HEK293 (cell line): ENCODE data around the gene SPPL2B.
"Not testable (repeated sequence)": the region's sequence is repeated elsewhere in the genome, so short reads cannot be mapped to it uniquely, and the experiment has no call there.

Experiments
- CTCF ChIA-PET: fragments of 350-600 bp; formaldehyde crosslinking; extraction: SDS; loops from one replicate; lab custom pipeline; 2021; ENCODE audit warnings: antibody characterized with exemption; lab: Yijun Ruan, JAX
- POLR2A ChIA-PET: fragments of 300-600 bp; formaldehyde crosslinking; extraction: SDS; loops from one replicate; lab custom pipeline; 2020; ENCODE audit warnings: antibody characterized with exemption, inconsistent platforms; lab: Yijun Ruan, JAX
- H3K27ac ChIP-seq: fragments of 200-500 bp; sonication (Bioruptor generic); 2 replicates; pipeline ENCODE4 v1.5.1; 2014; ENCODE audit warnings: low read depth, low read length, control low read depth, inconsistent platforms; ENCODE audit errors: extremely low read depth
- H3K36me3 ChIP-seq, 2 experiments: fragments of 200-500 bp in 1 of 2; sonication (Bioruptor generic) in 1 of 2; 1 replicate in 1 of 2; 2 replicates in 1 of 2; pipeline ENCODE4 v1.5.1; 2014 to 2017; ENCODE audit warnings: inconsistent platforms in 2 of 2, low read length in 2 of 2; ENCODE audit not compliant: control insufficient read depth in 2 of 2, insufficient read depth in 1 of 2
- H3K4me1 ChIP-seq: fragments of 200-500 bp; sonication (Bioruptor generic); 2 replicates; pipeline ENCODE4 v1.5.1; 2014; ENCODE audit warnings: mild to moderate bottlenecking, low read length, inconsistent platforms; ENCODE audit not compliant: control insufficient read depth, insufficient read depth
- H3K4me3 ChIP-seq: 2 replicates; pipeline ENCODE4 v1.5.1; 2011; ENCODE audit warnings: low read depth, mild to moderate bottlenecking, control low read depth, low read length, moderate library complexity
- H3K9me3 ChIP-seq: fragments of 200-500 bp; sonication (Bioruptor generic); 2 replicates; pipeline ENCODE4 v1.5.1; 2014; ENCODE audit warnings: low read depth, low read length, inconsistent platforms; ENCODE audit not compliant: control insufficient read depth, insufficient read depth
- GLIS1 ChIP-seq: fragments of 450-650 bp; formaldehyde crosslinking; IDR thresholded peaks from 2 replicates; pipeline ENCODE4 v1.5.1; 2016; ENCODE audit warnings: missing biosample characterization, missing genetic modification characterization
- KLF1 ChIP-seq: fragments of 450-650 bp; formaldehyde crosslinking; IDR thresholded peaks from 2 replicates; pipeline ENCODE4 v1.5.1; 2016; ENCODE audit warnings: missing biosample characterization, missing genetic modification characterization
- KLF9 ChIP-seq: fragments of 450-650 bp; formaldehyde crosslinking; IDR thresholded peaks from 2 replicates; pipeline ENCODE4 v1.5.1; 2016; ENCODE audit warnings: missing biosample characterization, missing genetic modification characterization, low read depth
- MEIS1 ChIP-seq: sonication (generic); formaldehyde crosslinking; IDR thresholded peaks from 2 replicates; pipeline ENCODE4 v1.8.1; 2022; ENCODE audit warnings: missing genetic modification reagents, mild to moderate bottlenecking, borderline replicate concordance
- PRDM1 ChIP-seq: fragments of 450-650 bp; formaldehyde crosslinking; IDR thresholded peaks from 2 replicates; pipeline ENCODE4; 2016; ENCODE audit warnings: missing biosample characterization, missing genetic modification characterization
- ZBTB48 ChIP-seq: fragments of 450-650 bp; formaldehyde crosslinking; IDR thresholded peaks from 2 replicates; pipeline ENCODE4 v1.5.1; 2016; ENCODE audit warnings: missing biosample characterization, missing genetic modification characterization
- ZNF10 ChIP-seq: fragments of 450-650 bp; formaldehyde crosslinking; IDR thresholded peaks from 2 replicates; pipeline ENCODE4 v1.5.1; 2017; ENCODE audit warnings: missing biosample characterization, missing genetic modification characterization
- ZNF2 ChIP-seq: fragments of 450-650 bp; formaldehyde crosslinking; IDR thresholded peaks from 2 replicates; pipeline ENCODE4 v1.5.1; 2016; ENCODE audit warnings: missing biosample characterization, missing genetic modification characterization
- ZNF223 ChIP-seq: fragments of 450-650 bp; formaldehyde crosslinking; IDR thresholded peaks from 2 replicates; pipeline ENCODE4 v1.5.1; 2016; ENCODE audit warnings: missing biosample characterization, missing genetic modification characterization
- ZNF239 ChIP-seq: fragments of 450-650 bp; formaldehyde crosslinking; IDR thresholded peaks from 2 replicates; pipeline ENCODE4 v1.5.1; 2016; ENCODE audit warnings: missing biosample characterization, missing genetic modification characterization
- ZNF266 ChIP-seq: fragments of 450-650 bp; formaldehyde crosslinking; IDR thresholded peaks from 2 replicates; pipeline ENCODE4 v1.5.1; 2016; ENCODE audit warnings: missing biosample characterization, missing genetic modification characterization, low read depth
- ZNF350 ChIP-seq: fragments of 450-650 bp; formaldehyde crosslinking; IDR thresholded peaks from 2 replicates; pipeline ENCODE4 v1.5.0; 2017; ENCODE audit warnings: missing biosample characterization, mild to moderate bottlenecking, missing genetic modification characterization
- ZNF366 ChIP-seq: fragments of 450-650 bp; formaldehyde crosslinking; conservative IDR thresholded peaks from 2 replicates; pipeline ENCODE4 v1.5.1; 2016; ENCODE audit warnings: missing biosample characterization, missing genetic modification characterization
- ZNF391 ChIP-seq: fragments of 450-650 bp; formaldehyde crosslinking; IDR thresholded peaks from 2 replicates; pipeline ENCODE4 v1.5.1; 2016; ENCODE audit warnings: low read depth, missing biosample characterization, missing genetic modification characterization, borderline replicate concordance
- ZNF521 ChIP-seq: fragments of 450-650 bp; formaldehyde crosslinking; IDR thresholded peaks from 2 replicates; pipeline ENCODE4 v1.5.1; 2017; ENCODE audit warnings: missing biosample characterization, mild to moderate bottlenecking, missing genetic modification characterization
- ZNF596 ChIP-seq: fragments of 450-650 bp; IDR thresholded peaks from 2 replicates; pipeline ENCODE4 v1.5.0; 2018; ENCODE audit warnings: missing biosample characterization, mild to moderate bottlenecking, missing genetic modification characterization, moderate library complexity
- ZNF777 ChIP-seq: fragments of 450-650 bp; formaldehyde crosslinking; IDR thresholded peaks from 2 replicates; pipeline ENCODE4 v1.5.1; 2017; ENCODE audit warnings: missing biosample characterization, missing genetic modification characterization, borderline replicate concordance
- TF ChIP-seq, protein P1 (sequence below): fragments of 450-650 bp; formaldehyde crosslinking; IDR thresholded peaks from 2 replicates; pipeline ENCODE4 v1.5.1; 2016; ENCODE audit warnings: missing biosample characterization, missing genetic modification characterization, borderline replicate concordance
- TF ChIP-seq, protein P2 (sequence below): fragments of 450-650 bp; formaldehyde crosslinking; conservative IDR thresholded peaks from 2 replicates; pipeline ENCODE4 v1.5.1; 2016; ENCODE audit warnings: low read depth, missing biosample characterization, missing genetic modification characterization
- TF ChIP-seq, protein P3 (sequence below): fragments of 450-650 bp; formaldehyde crosslinking; IDR thresholded peaks from 2 replicates; pipeline ENCODE4 v1.5.1; 2016; ENCODE audit warnings: missing biosample characterization, missing genetic modification characterization, low read depth

The SPPL2B gene

DNA sequence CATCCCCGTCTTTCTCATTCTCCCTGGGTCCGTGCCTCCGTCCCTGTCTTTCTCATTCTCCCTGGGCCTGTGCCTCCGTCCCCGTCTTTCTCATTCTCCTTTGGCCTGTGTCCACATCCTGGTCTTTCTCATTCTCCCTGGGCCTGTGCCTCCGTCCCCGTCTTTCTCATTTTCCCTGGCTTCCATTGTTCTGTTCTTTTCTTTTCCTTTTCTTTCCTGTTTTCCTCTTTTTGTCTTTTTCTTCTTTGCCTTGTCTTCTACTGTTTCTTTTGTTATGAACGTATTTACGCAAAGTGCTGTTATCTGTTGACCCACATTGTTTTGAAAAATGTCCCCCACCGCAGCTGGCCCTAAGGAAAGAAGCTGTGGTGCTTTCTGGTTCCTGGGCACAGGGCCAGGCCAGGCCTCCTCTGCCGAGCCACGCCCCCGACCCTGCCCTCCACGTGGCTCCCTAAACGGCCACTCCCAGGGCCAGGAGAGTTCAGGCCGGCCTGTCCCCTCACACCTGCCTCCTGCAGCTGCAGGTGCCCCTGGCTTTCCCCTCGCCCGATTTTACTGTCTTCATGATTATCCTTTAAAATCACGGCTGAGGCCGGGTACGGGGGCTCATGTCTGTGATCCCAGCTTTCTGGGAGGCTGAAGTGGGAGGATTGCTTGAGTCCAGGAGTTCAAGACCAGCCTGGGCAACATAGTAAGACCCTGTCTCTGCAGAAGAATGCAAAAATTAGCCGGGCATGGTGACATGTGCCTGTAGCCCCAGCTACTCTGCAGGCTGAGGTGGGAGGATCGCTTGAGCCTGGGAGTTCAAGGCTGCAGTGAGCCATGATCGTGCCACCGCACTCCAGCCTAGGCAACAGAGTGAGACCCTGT is 17.5 kb downstream of the SPPL2B start:
- peaks cover 0 to 51% of the 10 kb centered on the region in 2 experiments; a peak in 2 of 3 replicates for H3K36me3 ChIP-seq
- 0 out of 2 replicates have a peak, but pooled peaks have one; percentile 6 for TF ChIP-seq ZNF223
- peak; percentile 94 for TF ChIP-seq KLF1 (tag by site-specific recombination)
- TF ChIP-seq KLF9 (tag by site-specific recombination) = peak; percentile 70
- TF ChIP-seq ZNF366 (tag by site-specific recombination) = peak; percentile 58
- TF ChIP-seq ZBTB48 (tag by site-specific recombination) = peak; percentile 49; the same call in 1 of the 2 replicates
- TF ChIP-seq ZNF391 = no peak
- TF ChIP-seq ZNF2 (tag by site-specific recombination) = no peak
- 0 out of 2 replicates have a peak, but pooled peaks have one; percentile 45 for TF ChIP-seq GLIS1 (tag by site-specific recombination)
- TF ChIP-seq, all 188 proteins: peak for 6
- Histone ChIP-seq H3K9me3 (no peaks in the 10 kb centered on the region), H3K4me1 (no peaks in the 10 kb centered on the region), H3K27ac (no peak overlapping the region), H3K4me3 (no peak overlapping the region)
- ChIA-PET POLR2A (no interaction called here), CTCF (interaction anchor here (0.6 kb wide), 2 partner anchors 22 to 79 kb away, joined by 3 read pairs; no protein-coding TSS in a partner anchor)

DNA sequence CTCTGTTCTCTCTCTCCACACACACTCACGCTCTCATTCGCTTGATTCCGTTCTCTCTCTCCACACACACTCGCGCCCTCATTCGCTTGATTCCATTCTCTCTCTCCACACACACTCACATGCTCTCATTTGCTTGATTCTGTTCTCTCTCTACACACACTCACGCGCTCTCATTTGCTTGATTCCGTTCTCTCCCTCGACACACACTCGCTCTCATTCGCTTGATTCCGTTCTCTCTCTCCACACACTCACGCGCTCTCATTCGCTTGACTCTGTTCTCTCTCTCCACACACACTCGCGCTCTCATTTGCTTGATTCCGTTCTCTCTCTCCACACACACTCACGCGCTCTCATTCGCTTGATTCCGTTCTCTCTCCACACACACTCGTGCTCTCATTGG is 21.3 kb downstream of the SPPL2B start:
- H3K9me3 ChIP-seq, POLR2A ChIA-PET, CTCF ChIA-PET, H3K4me1 ChIP-seq, H3K4me3 ChIP-seq, H3K27ac ChIP-seq: not testable (repeated sequence)
- TF ChIP-seq ZNF596 (tag by site-specific recombination) (peak; percentile 70; the same call in 1 of the 2 replicates), PRDM1 (tag by site-specific recombination) (peak; percentile 62)
- H3K36me3 ChIP-seq = peaks cover 0 to 44% of the 10 kb centered on the region in 2 experiments; a peak in 2 of 3 replicates

DNA sequence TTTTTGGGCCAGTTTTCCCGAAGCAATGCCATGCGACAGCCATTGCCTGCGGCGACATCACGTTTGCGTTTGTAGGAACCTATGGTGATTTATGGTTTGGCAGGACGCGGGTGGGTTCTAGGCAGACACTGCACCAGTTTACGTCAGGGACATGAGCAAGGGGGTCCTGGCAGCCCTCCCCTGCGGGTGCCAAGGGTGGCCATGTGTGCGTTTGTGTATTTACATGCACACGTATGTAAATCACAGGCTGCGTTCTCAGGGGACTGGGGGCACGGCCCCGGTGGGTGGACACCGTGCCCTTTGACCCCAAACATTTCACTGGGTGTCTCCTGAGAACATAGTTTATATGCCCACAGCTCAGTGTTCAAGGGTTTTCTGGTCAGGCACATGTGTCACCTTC is 22.2 kb downstream of the SPPL2B start:
- ChIA-PET POLR2A (no interaction called here), CTCF (no interaction called here)
- H3K36me3 ChIP-seq = peaks cover 0 to 40% of the 10 kb centered on the region in 2 experiments; a peak in 2 of 3 replicates
- no peak overlapping the region for H3K27ac ChIP-seq
- H3K9me3 ChIP-seq = no peaks in the 10 kb centered on the region
- H3K4me3 ChIP-seq = no peak overlapping the region
- H3K4me1 ChIP-seq = no peaks in the 10 kb centered on the region
- no peak for TF ChIP-seq ZNF10
- no peak for TF ChIP-seq MEIS1 (CRISPR knock-in tag)
- no peak for TF ChIP-seq ZNF239 (tag by site-specific recombination)
- no peak for TF ChIP-seq ZNF521
- TF ChIP-seq, protein P1, sequence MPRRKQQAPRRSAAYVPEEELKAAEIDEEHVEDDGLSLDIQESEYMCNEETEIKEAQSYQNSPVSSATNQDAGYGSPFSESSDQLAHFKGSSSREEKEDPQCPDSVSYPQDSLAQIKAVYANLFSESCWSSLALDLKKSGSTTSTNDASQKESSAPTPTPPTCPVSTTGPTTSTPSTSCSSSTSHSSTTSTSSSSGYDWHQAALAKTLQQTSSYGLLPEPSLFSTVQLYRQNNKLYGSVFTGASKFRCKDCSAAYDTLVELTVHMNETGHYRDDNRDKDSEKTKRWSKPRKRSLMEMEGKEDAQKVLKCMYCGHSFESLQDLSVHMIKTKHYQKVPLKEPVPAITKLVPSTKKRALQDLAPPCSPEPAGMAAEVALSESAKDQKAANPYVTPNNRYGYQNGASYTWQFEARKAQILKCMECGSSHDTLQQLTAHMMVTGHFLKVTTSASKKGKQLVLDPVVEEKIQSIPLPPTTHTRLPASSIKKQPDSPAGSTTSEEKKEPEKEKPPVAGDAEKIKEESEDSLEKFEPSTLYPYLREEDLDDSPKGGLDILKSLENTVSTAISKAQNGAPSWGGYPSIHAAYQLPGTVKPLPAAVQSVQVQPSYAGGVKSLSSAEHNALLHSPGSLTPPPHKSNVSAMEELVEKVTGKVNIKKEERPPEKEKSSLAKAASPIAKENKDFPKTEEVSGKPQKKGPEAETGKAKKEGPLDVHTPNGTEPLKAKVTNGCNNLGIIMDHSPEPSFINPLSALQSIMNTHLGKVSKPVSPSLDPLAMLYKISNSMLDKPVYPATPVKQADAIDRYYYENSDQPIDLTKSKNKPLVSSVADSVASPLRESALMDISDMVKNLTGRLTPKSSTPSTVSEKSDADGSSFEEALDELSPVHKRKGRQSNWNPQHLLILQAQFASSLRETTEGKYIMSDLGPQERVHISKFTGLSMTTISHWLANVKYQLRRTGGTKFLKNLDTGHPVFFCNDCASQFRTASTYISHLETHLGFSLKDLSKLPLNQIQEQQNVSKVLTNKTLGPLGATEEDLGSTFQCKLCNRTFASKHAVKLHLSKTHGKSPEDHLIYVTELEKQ (tag by site-specific recombination) = no peak
- TF ChIP-seq ZNF350 (tag by site-specific recombination) = no peak
- no peak for TF ChIP-seq ZNF266
- TF ChIP-seq, protein P2, sequence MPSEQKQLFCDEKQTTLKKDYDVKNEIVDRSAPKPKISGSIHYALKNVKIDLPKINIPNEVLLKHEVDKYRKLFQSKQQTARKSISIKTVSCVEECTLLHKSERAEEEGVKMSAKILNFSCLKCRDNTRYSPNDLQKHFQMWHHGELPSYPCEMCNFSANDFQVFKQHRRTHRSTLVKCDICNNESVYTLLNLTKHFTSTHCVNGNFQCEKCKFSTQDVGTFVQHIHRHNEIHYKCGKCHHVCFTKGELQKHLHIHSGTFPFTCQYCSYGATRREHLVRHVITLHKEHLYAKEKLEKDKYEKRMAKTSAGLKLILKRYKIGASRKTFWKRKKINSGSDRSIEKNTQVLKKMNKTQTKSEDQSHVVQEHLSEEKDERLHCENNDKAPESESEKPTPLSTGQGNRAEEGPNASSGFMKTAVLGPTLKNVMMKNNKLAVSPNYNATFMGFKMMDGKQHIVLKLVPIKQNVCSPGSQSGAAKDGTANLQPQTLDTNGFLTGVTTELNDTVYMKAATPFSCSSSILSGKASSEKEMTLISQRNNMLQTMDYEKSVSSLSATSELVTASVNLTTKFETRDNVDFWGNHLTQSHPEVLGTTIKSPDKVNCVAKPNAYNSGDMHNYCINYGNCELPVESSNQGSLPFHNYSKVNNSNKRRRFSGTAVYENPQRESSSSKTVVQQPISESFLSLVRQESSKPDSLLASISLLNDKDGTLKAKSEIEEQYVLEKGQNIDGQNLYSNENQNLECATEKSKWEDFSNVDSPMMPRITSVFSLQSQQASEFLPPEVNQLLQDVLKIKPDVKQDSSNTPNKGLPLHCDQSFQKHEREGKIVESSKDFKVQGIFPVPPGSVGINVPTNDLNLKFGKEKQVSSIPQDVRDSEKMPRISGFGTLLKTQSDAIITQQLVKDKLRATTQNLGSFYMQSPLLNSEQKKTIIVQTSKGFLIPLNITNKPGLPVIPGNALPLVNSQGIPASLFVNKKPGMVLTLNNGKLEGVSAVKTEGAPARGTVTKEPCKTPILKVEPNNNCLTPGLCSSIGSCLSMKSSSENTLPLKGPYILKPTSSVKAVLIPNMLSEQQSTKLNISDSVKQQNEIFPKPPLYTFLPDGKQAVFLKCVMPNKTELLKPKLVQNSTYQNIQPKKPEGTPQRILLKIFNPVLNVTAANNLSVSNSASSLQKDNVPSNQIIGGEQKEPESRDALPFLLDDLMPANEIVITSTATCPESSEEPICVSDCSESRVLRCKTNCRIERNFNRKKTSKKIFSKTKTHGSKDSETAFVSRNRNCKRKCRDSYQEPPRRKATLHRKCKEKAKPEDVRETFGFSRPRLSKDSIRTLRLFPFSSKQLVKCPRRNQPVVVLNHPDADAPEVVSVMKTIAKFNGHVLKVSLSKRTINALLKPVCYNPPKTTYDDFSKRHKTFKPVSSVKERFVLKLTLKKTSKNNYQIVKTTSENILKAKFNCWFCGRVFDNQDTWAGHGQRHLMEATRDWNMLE (tag by site-specific recombination) = no peak
- TF ChIP-seq, protein P3, sequence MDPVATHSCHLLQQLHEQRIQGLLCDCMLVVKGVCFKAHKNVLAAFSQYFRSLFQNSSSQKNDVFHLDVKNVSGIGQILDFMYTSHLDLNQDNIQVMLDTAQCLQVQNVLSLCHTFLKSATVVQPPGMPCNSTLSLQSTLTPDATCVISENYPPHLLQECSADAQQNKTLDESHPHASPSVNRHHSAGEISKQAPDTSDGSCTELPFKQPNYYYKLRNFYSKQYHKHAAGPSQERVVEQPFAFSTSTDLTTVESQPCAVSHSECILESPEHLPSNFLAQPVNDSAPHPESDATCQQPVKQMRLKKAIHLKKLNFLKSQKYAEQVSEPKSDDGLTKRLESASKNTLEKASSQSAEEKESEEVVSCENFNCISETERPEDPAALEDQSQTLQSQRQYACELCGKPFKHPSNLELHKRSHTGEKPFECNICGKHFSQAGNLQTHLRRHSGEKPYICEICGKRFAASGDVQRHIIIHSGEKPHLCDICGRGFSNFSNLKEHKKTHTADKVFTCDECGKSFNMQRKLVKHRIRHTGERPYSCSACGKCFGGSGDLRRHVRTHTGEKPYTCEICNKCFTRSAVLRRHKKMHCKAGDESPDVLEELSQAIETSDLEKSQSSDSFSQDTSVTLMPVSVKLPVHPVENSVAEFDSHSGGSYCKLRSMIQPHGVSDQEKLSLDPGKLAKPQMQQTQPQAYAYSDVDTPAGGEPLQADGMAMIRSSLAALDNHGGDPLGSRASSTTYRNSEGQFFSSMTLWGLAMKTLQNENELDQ = no peak
- no peak for TF ChIP-seq ZNF777 (tag by site-specific recombination)
